GM19438 (cell line): ENCODE measurements around the gene SEC11A.
"Not testable (repeated sequence)": the region's sequence is repeated elsewhere in the genome, so short reads cannot be mapped to it uniquely, and the experiment has no call there.

Experiments used
- ATAC-seq: cut with Tn5 transposase; IDR thresholded peaks from one replicate; pipeline ENCODE4 v1.9.1; 2021; ENCODE audit warnings: low read depth; ENCODE audit not compliant: unreplicated experiment

The SEC11A gene

DNA sequence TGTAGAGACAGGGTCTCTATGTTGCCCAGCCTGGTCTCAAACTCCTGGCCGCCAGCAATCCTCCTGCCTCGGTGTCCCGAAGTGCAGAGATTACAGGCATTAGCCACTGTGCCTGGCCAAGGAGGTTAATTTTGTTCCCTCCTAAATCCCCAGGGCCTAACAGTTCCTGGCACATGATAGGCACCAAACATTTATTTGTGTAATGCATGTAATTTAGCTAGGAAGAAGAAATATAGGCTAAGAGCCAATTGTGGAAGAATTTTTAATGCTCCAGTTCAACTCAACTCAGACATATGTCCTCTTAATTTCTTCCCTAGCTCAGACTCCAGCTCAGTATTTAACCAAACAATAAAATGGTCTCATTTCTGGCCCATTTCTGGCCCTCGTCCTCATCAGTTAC is 24.8 kb upstream of the SEC11A start:
- no peak for ATAC-seq

- ATAC-seq: no peak
Observed at GRCh38 chr15:84737005-84737404, 21.1 kb upstream of the SEC11A start.

- ATAC-seq: peak; percentile 50
Observed at GRCh38 chr15:84736375-84736774, 20.4 kb upstream of the SEC11A start.

DNA sequence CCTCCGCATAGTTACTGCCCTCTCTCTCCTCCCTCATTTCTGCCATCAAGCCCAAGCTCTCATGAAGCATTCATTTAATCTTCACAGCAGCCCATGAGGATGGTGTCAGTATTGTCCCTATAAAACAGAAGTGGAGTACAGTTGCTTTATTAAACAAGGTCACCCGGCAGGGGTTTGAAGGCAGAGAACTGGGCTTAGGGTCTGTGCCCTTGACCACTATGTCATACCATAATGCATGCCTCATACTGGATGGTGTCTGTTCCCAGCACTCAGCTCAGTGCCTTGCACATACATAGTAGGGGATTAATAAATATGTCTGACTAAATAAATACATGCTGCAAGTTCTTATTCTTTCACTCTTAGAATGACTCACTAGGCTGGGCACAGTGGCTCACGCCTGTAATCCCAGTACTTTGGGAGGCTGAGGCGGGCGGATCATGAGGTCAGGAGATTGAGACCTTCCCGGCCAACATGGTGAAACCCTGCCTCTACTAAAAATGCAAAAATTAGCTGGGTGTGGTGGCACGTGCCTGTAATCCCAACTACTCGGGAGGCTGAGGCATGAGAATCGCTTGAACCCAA is 19.6 kb upstream of the SEC11A start:
- peak; percentile 33 for ATAC-seq

DNA sequence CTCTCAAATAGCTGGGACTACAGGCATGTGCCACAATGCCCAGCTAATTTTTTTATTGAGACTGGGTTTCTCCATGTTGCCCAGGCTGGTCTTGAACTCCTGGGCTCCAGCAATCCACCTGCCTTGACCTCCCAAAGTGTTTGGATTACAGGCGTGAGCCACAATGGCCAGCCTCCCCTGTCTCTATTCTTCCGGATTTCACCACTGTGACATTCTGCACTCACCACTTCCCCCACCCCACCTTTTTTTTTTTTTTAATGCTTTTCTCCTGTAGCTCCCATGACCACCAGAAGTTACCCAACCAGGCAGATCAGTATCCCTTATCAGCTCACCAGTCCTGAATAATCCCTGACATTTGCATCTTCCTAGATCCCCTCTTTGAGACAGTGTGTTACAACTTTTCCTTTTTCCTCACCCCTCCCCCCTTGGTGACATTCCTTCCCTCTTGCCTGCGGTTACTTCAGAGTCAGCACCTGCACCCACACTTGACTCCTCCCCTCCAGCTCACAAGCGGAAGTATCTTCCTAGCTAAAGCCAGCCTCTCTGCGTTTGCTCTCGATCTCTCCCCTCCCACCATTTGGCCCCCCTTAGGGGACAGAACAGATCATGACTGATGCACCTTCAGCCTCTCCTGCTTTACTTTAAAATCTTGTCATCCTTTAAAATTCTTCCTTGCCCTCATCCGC is 19.0 kb upstream of the SEC11A start:
- peak; percentile 60 for ATAC-seq

DNA sequence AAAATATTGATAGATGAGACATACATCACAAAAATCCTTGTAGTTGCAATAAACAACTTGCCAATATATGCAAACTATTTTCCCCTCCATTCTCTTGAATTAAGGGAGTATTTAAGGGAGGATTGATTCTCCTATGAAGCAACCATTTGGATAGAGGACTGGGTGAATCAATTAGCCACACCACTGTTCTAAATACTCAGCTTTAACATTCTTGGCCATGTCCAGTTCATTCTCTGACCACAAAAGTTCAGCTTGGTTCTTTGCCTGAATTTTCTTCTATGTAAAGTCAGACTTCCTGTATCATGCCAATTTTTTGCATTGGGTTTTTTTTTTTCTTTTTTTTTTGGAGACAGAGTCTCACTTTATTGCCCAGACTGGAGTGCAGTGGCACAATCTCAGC is 15.8 kb upstream of the SEC11A start:
- no peak for ATAC-seq

GRCh38 chr15:84727429-84727828 is 11.5 kb upstream of the SEC11A start:
- no peak for ATAC-seq

DNA sequence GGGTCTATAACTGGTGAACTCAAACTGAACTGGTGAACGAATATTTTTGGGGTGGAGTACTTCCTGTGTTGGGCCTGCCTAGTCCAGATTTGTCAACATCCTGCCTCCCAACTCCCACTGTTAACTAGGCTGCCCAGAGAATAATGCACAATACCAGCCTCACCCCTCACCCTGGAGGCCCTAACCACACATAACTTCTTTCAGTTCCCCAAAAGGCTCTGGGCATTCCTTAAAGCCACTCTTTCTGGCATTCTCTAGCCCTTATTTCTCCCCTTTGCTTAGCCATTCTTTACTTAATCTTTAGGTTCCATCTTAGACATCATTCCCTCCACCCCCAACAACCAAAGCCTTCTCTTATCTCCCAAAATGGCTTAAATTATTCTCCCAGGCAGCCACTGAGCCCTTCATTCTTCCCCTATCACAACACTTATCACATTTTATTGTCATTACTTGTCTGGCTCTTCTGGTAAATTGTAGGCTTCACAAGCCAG is 9.1 kb upstream of the SEC11A start:
- ATAC-seq: no peak

DNA sequence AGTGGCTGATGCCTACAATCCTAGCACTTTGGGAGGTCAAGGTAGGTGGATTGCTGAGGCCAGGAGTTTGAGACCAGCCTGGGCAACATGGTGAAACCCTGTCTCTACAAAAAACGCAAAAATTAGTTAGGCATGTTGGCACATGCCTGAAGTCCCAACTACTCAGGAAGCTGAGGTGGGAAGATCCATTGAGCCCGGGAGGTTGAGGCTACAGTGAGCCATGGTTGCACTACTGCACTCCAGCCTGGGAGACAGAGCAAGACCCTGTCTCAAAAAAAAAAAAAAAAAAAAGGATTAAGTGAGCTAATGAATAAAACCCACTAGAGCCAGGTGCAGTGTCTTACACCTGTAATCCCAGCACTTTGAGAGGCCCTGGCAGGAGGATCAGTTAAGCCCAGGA is 6.7 kb upstream of the SEC11A start:
- ATAC-seq: no peak

DNA sequence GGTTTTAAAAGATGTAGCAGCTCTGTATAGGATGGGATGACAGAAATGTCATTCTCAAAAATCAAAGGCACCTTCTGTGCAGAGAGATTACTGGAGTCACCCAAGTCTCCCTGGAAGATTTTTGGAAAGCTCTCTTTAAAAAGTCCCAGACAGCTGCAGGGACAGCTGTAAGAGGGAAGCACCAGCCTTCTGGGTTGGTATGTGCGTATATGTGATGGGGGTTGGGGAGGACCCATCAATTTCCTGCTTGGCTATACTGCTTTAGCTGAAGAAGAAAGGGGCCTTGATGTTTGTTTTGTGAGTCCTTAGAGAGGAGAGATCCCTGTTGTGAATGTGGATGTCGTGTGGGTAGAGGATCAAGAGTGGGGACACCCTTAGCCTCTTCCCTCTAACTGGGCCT is 5.4 kb upstream of the SEC11A start:
- no peak for ATAC-seq

GRCh38 chr15:84715441-84716035 is 401 bp downstream of the SEC11A start:
- peak; percentile 3 for ATAC-seq

DNA sequence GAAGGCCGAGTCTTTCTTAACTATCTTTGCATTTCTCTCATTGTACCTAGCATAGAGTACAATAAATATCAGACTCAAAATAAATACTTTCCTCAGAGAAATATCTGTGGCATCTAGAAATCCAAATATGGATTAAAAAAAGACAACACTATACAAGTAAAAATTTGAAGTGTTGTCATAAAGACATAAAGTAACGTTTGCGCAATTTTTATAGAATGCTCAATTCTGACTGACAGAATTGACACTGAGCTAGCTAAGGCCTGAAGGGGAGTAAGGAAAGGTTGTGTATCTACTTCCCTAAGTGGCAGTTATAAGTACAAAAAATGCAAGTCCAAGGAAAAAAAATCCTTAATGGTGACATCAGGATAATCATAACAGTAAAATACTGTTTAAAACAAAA is 1.1 kb downstream of the SEC11A start:
- no peak for ATAC-seq

GRCh38 chr15:84714372-84714771 is 1.6 kb downstream of the SEC11A start:
- ATAC-seq: no peak

DNA sequence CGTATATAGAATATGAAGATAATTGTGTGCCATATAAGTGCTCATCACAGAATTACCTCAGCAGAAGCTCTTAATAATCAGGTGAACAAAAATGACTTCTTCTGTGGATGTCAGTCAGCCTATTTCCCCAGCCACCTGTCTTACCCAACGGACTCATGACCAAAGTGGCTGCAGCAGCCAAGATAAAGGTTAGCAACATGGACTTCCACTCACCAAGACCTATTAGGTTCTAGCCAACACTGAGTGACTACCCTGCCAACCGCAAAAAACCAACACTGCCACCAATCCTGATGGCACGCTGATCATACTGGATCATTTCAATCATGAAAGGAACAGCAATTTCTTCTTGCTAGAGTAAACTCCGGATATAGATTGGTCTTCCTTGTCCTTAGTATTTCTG is 12.1 kb downstream of the SEC11A start:
- no peak for ATAC-seq

DNA sequence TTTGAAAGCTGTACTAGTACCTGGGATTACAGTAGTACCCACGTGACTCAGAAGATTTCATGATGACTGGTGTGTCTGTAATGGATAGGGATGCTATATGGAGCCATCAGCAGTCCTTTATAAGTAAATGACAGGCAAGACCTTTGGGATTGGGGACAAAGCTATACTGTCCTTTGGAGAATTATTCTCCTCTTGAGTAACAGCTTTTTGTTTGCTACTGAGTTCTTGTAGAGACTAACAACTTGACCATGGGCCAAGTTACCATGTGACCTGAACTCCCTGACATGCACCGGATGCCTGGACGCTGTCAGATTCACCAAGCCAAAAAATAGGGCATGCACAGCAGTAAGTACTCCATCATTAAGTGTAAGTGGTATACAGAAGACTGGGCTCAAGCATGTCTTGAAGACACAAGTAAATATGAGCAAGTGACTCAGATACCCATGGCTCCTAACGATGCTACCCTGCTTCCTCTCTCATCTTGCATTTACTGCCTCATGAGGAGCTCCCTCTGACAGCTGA is 12.9 kb downstream of the SEC11A start:
- ATAC-seq: no peak

DNA sequence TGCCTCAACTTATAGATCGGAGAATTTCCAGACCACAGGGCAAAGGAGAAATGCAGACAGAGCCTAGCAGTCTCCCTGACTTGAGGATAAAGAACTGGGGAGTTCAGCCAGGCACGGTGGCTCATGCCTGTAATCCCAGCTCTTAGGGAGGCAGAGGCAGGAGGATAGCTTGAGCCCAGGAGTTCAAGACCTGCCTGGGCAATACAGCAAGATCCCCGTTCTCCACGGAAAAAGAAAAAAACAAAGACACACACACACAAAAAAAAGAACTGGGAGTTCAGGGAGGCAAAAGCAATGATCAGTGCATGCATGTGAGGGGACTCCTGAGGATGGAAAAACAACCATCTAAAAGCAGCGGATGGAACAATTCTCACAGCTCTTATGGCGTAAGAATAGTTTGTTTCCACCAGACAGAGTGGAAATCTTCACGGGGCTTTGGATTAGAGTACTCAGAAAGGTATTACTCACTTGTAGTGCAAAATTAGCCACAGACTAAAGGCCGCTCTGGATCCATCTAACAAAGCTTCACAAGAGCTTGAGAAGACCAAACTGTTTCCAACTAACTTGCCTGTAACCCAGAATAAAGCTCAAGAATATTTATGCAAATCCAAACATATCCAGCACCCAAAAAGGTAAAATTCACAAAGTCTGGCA is 16.3 kb downstream of the SEC11A start:
- no peak for ATAC-seq

GRCh38 chr15:84697236-84697990 is 18.5 kb downstream of the SEC11A start:
- no peak for ATAC-seq

- no peak for ATAC-seq
Observed at GRCh38 chr15:84696757-84697156, 19.2 kb downstream of the SEC11A start.

DNA sequence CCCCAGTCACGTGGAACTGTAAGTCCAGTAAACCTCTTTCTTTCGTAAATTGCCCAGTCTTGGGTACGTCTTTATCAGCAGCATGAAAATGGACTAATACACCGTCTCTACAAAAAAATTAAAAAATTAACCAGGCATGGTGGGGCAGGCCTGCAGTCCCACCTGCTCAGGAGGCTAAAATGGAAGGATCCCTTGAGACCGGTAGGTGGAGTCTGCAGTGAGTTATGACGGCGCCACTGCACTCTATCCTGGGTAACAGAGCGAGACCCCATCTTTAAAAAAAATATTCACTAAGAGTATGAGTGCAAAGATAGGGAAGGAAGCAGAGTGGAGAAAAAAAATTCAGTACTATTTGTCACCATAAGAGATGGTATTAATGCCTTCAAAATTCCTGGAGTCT is 25.6 kb downstream of the SEC11A start:
- no peak for ATAC-seq

DNA sequence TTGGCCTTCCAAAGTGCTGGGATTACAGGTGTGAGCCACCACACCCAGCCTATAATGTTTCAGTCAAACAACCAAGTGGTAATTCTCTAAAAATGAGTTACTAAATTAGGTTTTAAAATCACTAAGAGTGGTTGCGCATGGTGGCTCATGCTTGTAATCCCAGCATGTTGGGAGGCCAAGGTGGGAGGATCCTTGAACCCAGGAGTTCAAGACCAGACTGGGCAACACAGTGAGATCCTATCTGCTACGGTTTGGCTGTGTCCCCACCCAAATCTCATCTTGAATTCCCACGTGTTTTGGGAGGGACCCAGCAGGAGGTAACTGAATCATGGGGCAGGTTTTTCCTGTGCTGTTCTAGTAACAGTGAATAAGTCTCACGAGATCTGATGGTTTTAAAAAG is 26.1 kb downstream of the SEC11A start:
- ATAC-seq: no peak

GRCh38 chr15:84686446-84686845 is 29.5 kb downstream of the SEC11A start:
- not testable (repeated sequence) for ATAC-seq
